Hematopoietic multipotent progenitor cell treated with erythropoietin and hydrocortisone succinate and interleukin-3 and kit ligand, for 4 days (in vitro differentiated cells): ENCODE data around the gene UBE2I.
"Not testable (repeated sequence)": the region's sequence is repeated elsewhere in the genome, so short reads cannot be mapped to it uniquely, and the experiment has no call there.

Experiments
- DNase-seq: peaks from one replicate; pipeline ENCODE4 v3.0.0-alpha.2; 2015

UBE2I gene

DNA sequence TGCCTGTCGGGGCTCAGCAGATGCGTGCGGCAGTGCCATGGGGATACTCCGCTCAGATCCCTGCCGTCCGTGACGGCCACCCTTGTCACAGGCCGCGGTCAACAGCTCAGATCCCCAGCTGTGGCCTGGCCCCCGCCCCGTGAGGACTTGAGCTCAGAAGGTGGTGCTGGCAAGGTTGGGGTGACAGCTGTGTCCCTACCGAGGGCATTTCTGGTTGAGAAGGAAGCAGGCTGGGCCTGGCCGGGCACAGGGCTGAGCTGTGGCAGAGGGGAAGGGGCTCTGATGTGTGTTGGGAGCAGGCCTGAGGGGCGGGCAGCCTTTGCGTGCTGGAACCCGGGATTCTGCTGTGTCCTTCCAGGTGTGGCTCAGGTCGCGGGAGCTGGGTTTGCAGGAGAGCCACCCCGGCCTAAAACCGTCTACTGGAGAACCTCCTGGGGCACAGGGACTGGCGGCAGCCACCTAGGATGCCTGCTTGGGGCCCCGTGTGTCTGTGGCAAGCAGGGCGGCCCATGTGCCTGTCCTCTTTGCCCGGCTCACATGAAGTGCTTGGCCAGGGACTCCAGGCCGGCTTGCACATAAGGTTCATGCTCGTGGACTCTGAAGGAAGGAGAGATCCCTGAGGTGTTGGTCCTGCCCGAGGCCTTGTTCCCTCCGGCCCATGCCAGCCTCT, 5.1 kb downstream of the UBE2I start:
- no peak for DNase-seq

DNA sequence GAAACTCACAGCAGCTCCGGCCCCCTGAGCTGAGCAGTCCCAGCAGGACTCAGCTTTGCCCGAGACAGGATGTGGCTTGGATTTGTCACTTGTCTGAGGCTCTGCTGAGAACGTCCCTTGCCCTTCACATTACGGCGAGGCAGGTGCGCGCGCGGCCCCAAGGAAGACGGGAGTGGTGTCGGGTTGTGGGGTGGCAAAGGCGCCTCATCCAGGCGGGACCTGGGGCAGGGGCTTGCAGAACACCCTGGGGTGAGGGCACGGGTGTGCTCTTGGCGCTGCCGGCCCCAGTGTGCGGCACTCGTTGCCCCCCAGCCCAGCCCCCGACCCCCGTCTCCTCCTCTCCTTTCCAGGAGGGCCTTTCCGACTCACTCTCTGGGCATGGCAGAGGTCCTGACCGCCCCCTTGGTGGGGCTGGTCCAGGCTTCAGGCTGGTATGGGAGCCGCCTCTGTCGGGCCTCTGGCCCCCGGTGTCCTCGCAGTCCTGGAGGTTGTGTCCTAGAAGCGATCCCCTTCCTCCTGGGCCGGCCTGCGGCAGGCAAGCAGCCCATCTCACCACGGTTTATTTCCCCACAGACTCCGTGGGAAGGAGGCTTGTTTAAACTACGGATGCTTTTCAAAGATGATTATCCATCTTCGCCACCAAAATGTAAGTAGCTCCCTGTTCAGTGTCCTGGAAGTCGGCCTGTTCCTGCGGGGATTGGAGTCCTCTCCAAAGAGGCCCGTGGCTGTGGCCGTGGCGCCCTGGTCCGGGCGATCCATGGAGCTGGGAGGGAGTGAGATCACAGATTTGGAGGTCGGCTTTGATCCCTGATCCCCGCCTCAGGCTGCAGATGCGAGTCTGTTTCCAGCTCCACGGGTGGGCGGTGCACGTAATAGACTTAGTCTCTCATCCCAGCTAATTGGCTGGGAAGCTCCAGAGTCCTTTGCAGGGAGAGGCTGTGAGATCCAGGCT, 5.9 kb downstream of the UBE2I start:
- DNase-seq, result no peak

DNA sequence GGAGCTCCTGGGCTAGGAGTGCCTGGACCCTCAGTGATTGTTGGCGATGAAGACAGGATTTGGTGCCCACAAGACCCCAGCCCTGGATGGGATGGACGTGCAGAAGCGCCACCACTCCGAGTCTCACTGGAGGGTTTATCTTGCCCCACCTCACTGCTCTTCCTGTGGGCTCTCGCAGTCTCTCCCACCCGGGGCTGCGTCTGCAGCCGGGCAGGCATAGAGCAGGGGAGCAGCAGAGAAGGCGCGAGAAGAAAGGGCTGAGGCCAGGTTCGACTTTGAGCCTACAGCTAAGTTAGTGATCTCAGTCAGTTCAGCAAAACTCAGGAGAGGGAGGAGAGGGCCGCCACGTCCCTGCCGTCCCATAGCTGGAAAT, 6.6 kb downstream of the UBE2I start:
- DNase-seq, result no peak

DNA sequence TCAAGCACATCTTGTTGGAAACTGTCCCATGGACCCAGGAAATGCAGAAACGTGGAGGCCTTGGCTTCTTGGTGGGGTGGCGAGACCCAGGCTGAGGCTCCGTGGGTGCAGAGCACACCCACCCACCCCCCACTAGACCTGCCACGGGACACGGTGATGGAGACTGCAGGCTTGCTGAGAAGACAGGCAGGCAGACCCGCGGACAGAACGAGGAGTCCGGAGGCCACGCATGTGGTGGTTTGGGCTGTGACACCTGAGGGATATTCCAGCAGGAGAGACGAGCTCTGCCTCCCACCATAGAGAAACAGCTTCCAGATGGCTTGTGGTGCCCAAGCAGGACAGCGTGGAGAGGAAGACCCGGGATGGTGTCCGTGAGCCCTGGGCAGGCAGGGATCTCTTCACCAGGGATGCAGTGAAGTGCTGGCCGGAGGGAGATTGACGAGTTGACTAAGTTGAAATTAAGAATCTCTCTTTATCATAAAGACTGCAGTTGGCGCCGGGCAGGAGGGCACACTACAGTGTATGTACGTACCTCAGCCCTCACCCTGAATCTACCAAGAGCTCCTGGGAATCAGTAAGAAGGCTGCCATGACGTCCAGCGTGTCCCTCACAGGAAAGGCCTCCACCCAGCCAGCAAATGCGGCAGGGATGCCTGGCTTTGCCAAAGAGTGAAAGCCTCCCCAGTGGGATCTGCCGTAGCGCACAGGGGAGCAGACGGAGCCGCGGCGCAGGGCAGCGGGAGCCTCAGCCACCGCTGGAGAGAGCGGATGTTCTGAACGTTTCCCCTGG, 8.2 kb downstream of the UBE2I start:
- no peak for DNase-seq

DNA sequence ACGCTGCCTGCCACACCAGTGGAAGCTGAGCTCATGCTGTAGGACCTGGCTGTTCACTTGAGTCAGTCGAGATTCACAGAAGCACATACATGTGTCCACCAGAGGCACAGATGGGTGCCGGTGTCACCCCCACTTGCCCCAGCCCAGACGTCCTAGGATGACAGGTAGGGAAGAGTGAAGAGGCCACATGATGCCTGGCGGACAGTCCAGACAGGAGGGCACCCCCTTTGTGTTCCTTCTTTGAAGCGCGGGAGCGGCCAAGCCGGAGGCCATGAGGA, 8.8 kb downstream of the UBE2I start:
- DNase-seq, result no peak

DNA sequence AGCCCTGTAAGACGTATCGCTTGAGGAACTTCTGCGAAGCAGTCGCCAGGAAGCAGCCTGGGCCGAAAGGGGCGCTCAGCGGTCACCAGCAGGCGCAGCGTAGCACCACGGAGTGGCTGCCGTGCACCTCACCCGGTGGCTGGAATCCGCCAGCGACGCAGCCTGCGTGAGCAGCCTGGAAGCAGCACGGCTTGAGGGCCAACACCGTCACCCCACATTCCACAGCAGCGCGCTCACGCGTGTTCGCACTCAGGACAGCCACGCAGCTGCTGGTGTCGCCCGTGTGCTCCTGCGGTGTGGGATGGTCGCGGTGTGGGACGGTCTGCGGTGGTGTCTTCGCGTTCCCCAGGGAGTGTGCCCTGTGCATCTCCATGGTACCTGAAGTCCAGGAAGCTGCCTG, 9.6 kb downstream of the UBE2I start:
- no peak for DNase-seq

DNA sequence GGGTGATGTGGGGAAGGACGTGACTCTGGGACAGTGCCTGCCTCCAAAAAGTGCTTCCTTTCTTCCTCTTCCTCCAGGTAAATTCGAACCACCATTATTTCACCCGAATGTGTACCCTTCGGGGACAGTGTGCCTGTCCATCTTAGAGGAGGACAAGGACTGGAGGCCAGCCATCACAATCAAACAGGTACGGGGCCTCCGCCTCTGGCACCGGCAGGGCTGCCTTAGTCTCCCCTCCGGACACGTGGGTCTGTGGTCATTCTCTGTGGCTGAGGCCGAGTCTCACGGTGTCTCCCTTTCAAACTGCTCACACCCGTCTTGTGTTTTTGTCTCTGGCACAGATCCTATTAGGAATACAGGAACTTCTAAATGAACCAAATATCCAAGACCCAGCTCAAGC, 10.7 kb downstream of the UBE2I start:
- no peak for DNase-seq

DNA sequence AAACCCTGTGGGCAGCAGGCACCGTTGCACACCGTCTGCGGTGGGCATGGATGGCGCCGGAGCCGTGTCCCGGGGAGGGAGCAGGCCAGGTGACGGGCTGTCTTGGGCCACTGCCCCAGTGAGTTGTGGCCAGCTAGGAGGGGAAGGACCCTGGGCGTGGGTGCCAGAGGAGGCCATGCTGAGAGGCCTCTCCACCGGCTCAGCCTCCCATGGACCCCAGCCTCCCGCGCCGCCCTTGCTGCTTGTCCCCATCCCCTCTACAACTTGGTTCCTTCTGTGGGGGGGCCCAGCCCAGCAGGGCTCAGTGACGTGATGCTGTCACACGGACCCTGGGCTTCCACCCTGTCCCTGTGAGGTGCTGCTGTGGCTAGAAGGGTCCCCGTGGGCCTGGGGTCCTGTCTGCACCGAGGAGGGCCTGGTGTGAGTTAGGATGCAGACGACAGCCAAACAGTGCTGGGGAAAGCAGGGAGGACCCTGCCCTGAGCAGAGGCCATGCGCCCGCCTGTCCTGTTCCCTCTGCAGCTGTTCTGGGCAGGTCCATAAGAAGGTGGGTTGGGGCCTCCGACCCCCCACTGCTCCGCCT, 11.3 kb downstream of the UBE2I start:
- DNase-seq, result no peak

DNA sequence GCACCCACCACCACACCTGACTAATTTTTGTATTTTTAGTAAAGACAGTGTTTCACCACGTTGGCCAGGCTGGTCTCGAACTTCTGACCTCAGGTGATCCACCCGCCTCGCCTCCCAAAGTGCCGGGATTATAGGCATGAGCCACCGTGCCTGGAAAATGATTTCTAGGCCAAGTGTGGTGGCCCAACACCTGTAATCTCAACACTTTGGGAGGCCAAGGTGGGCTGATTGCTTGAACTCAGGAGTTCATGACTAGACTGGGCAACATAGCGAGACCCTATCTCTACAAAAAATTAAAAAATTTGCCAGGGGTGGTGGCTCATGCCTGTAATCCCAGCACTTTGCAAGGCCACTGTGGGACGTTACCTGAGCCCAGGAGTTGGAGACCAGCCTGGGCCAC, 13.0 kb downstream of the UBE2I start:
- DNase-seq, result no peak

DNA sequence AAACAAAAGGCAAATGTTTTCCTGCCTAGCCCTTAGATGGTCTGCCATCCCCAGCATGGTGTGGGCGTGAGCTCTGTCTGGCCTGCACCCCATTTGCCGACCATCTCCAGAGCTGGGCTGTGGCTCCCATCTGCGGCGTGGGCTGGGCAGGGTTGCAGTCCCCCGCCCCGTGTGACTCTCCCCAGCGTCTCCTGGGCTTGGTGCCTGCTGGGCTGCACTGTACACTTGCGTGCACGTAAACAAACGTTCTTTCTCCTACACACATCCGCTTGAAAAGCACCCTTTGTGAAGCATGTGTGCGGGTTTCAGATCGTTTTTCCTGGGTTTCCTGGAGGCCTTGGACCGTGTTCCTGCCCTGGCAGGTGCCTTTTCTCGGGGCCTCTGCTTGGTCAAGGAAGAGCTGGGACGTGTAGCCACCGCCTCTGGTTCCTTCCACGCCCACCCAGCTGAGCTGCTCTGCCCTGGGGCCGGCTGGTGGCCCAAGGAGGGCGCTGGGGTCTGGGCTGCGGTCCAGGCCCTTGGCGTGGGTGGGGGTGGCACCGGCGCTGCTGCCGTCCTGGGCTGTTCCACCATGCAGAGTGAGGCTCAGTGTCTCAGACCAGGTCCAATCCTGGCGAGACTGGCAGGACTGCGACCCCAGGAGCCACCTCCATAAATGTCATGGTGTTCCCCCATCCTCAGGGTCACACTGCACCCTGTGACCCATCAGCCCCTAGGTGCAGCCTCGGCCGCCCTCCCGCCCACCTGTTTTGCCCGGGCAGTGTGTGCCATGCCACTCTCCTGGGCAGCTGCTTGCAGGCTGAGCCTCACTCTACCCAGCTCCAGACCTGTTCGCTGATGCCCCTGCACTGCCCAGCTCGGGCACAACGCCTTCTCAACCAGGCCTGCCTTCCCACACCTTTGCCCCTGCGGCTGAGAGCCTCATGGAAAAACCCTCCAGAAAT, 14.1 kb downstream of the UBE2I start:
- DNase-seq, result no peak

DNA sequence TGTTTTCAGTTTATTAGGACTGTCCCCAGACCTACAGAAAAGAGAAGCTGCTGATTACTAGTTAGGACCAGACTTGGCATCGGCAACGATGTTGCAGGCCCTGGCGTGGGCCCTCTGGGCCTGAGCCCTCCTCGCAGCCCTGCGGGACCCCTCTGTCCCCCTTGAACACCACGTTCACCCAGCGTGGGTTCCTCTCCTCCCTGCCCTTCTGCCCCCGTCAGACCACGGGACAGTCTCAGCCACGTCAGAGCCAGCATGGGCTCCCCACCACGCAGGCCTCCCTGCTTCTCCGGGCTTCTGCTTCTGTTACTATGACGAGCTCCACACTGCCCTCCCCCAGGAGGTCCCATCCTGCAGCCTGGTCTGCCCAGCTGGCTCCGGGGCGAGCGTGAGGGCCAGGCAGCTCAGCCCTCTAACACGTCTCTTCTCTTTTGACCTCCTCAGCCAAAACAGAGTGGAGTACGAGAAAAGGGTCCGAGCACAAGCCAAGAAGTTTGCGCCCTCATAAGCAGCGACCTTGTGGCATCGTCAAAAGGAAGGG, 14.9 kb downstream of the UBE2I start:
- no peak for DNase-seq

DNA sequence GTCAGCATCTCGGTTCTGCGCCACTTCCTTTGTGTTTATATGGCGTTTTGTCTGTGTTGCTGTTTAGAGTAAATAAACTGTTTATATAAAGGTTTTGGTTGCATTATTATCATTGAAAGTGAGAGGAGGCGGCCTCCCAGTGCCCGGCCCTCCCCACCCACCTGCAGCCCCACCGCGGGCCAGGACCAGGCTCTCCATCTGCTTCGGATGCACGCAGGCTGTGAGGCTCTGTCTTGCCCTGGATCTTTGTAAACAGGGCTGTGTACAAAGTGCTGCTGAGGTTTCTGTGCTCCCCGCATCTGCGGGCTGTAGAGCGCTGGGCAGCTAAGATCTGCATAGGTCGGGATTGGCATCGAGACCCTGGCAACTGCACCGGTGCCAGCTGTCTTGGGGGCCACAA, 15.8 kb downstream of the UBE2I start:
- DNase-seq, result no peak

DNA sequence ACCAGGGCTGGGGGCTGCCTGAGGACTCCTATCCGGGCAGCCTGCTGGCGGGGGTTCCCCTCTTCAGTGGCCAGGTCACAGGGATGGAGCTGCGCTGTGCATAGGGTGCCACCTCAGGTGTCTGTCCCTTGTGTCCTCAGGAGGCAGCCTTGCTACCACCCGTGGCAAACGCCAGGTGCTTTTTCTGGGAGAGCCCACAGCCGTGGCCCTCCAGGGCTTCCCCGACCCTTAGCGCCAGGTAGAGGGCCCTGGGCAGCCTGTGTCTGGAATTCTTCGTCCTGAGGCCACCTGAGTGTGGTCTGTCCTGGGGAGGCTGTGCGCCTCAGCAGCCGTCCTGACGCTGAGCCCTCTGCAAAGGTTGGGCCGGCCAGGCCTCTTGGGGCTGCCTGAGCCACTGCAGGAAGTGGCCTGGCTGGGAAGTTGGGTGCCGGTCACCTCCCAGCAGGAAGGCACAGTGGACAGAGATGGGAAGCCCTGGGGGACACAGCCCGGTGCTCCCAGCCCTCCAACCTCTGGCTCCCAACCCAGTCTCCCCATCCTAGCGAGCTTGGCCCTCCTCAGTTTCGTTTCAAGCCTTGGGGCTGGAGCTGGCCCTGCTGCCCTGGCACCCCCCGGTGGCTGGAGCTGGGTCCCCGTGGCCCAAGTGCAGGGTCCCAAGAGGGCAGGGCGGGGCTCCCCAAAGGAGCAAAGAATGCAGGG, 16.4 kb downstream of the UBE2I start:
- DNase-seq, result no peak

DNA sequence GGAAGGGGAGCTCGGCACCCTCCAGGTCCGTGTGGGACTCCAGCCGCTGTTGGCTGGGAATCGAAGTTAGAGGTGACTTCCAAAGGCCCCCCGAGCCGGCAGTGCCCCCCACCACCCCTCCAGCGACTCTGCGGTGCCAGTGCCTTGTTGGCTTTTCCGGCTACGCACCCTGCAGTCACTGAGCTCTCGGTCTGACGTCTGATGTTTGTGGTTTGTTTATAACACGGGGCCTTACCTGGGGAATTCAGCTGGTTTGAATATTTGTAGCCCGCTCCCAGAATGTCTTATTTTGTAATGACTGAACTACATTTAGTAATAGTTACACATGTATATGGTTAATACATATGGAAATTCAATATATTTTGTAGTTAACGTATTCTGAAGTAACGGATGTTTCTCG, 17.0 kb downstream of the UBE2I start:
- no peak for DNase-seq

DNA sequence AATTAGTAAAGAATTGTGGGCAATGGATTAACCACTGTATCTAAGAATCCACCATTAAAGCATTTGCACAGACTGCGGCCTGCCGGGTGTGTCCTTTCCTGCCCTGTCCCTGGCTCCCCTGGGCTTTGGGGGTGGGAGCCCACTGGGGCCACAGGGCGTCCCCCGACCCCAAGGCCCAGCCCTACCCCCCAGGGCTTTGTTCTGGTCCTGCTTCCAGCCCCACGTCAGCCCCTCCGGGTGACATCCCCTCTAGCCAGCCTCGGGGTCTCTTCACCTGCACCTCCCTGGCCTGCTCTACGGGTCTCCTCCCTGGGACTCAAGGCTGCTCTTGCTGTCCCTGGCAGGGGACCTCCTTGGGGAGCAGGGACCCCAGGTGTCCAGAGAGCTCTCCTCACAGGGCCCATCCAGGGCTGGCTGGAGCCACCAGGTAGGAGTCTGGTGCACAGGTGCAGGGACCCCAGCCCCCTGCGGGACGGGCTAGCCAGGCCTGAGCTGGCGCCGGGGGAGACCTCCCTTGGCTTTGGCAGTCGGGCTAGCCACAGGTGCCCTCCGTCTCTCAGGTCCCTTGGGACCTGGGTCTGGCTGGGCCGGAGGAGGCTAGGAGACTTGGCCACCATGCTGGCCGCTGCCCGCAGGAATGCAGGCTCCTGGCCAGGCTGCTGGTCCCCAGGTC, 17.6 kb downstream of the UBE2I start:
- DNase-seq, result no peak

DNA sequence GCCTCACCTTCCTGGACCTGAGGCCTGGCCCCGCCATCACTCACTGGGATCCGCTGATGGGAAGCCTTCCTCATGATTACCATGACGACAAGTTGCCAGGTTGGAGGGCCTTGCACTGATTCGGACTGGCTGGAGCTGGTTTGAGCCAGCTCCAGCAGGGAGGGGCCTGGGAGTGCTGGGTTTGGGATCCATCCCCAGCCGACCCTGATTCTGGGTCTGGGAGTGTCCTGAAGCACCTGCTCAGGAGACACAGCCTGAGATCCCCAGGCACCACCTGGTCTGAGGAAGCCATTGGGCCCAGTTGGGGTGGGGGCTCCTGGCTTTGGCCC, 18.1 kb downstream of the UBE2I start:
- DNase-seq, result no peak

DNA sequence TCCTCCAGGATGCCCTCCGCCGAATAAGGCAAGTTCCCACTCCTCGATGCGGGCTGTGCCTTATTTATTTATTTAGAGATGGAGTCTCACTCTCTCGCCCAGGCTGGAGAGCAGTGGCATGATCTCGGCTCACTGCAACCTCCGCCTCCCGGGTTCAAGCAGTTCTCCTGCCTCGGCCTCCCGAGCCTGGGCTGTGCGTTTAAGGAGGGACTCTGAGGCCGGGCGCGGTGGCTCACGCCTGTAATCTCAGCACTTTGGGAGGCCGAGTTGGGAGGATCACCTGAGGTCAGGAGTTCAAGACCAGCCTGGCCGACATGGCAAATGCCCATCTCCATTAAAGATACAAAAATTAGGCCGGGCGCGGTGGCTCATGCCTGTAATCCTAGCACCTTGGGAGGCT, 18.7 kb downstream of the UBE2I start:
- not testable (repeated sequence) for DNase-seq

DNA sequence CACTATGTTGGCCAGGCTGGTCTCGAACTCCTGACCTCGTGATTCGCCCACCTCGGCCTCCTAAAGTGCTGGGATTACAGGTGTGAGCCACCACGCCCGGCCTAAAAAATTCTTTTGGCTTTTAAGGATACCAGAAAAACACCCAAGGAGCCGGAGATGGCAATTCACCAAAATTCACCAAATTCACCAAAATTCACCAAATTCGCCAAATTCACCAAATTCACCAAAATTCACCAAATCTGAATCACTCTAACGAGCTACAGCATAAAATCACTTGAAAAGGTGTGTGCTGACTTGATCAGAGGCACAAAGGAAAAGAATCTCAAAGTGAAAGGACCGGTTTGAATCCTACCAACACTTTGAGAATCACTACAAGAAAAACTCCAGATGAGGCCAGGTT, 19.5 kb downstream of the UBE2I start:
- DNase-seq, result not testable (repeated sequence)

DNA sequence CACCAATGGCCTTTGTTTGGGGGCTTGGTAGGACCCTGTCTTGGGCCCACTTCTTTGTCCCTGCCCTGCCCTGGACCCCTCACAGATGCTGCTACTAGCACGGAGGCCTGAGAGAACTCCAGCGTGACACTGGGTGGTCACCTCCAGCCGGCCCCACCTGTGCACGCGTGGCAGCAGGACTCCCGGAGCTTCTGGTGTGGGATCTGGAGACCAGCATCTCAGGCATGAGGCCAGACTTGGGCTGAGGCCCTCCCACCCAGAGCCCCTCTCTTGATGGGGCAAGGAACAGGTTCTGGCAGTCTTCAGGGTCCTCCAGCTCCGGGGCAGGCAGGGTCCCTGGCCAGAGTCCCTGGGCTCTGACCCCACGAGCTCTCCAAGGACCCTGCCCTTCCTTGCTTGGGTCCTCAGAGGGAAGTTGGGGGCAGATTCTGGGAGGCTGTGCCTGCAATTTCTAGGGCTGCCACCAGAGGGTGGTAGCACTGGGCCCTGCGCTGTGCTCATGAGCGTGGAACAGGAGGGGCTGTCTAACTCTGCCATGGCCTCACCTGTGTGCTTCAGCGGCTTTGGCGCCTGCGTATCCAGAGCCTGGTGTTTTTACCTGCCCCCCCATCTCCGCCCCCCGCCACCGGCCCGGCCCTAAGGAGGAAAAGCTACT, 21.0 kb downstream of the UBE2I start:
- no peak for DNase-seq

DNA sequence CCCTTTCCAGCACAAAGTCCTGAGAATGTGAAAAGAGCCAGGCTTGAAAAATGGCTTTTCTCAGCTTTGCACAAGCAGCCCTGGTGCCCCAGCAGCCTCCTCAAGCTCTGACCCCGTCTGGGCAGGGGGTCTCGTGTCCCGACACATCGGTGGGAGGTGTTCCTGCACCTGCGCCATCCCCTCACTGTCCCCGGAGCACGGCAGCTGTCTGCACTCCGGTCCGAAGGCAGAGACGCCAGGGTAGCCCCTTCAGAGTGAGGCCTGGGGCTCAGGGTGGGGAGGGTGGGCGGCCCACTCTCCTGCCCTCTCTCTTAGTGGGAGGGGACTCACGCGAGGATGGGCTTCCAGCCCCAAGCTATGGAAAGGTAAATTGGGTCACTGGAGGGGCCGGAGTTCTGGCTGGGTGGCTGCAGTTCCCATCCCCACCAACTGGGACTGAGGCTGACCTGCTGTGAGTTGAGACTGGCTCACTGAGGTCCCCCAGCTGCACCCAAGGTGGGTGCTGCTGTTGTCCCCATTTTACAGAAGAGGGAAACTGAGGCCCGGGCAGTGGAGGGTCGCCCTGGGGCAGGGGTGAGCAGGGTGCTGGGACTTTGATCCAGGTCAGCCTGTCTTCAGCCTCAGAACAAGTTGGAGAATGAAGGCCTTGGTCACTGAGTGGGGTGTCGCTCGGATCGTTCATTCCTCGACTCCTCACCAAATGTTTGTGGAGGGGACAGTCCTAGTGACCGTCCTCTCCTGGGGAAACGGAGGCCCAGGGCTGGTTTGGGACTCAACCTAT, 21.7 kb downstream of the UBE2I start:
- DNase-seq, result no peak
